Measurements from ENCODE around the gene DOCK3.
"Not testable (repeated sequence)": the region's sequence is repeated elsewhere in the genome, so short reads cannot be mapped to it uniquely, and the experiment has no call there.

DOCK3 gene

DNA sequence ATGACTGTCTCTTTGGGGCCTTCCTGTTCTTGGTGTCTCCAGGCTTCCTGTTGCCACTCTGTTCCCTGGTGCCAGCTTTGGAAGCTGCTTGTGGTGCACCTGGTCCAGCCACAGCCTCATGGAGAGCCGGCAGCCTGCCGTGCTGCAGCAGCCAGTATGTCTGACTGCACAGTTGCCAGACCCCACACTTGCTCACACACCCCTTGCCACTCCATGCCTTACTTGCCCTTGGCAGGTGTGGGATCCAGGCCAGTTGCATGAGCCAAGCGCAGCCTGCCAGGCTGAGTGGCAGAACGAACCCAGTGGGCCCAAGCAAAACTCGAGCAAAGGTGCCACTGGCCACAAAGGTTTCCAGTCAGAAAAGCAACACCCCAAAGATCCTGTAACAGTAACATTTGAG lies 309.2 kb downstream of the DOCK3 start:
- no peak for DNase-seq (ENCODE audit: low read depth in 3 of 3)

DNA sequence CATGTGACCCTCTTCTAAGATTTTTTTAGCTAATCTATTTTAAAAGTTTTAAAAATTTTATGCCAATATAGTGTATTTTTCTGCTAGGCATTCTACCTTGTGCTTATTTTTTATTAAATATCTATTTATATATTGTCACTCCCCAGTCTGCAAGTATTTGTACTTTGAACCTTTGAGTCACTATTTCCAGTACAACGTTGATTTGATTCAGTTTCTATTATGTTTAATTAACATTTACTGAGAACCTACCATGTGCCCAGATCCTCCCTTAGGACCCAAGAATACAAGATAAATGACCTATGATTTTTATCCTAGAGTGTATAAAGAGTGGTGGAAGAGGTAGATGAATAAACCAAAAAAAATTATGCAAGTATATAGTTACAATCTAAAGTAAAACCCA lies 311.2 kb downstream of the DOCK3 start:
- DNase-seq (ENCODE audit: low read depth in 3 of 3), result no peak

DNA sequence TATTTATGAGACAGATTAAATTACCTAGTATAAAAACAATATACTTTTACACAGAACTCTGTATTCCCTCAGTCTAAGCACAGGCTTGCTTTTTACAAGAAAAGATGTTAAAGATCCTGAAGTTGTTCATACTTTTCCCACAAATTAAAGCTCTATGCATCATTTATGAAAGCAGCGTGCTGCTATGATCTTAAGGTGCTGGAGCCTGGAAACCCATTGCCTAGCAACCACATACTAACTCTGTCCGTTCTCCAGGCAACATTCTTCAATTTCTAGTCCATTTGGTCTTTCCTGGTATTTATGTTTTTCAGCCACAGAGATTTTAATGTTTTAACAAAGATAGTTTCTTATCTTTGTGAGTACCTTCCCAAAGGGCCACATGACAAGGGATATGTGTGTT lies 312.0 kb downstream of the DOCK3 start:
- DNase-seq (ENCODE audit: low read depth in 3 of 3), result no peak

DNA sequence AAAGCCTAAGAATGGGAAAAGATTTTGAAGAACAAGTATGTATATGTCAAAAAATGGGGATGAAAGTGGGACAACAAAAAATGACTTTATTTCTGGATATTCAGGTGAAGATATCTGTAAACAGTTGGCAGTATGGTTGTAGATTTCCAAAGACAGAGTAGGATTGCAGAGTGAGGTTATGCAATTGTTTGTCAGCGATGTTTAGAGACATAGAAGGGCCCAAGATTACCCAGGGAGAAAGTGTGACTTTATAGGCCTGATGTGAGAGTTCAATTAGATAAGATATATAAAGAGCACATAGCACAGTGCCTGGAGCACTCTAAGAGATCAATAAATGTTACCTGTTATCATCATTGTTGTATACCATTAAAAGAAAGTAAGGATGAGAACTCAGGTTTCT lies 319.8 kb downstream of the DOCK3 start:
- no peak for DNase-seq (ENCODE audit: low read depth in 3 of 3)

DNA sequence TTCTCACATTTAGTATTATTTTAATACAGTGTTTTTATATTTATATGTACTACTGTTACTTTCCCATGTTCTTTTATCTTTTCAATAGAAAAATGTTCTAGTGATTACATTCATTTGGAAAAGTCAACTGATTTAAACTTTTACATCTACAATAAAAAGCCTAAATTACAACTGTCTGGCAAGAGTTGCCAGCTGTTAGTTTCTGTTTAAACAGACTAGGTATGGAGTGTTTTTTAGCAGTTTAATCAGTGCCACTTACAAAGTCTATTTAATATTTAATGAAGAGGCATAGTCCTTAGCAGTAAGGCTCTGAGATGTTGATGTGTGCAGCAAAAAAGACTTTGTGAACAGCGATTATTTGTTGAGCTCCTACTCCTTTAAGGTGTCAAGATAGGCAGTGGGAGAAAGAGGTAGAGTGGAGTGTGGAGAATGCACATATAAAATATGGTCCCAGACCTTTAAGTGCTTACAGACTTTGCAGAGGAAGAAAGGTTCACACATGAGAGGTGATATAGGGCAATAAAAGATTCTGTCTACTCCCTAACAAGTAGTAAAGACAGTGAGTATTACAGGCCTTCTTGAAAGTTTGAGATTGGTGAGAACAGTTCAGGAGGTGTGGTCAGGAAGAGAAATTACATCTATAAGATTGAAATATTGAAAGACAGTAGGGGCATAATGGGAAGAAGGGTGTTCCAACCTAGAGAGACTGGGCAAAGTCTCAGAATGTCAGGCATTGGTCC lies 320.5 kb downstream of the DOCK3 start:
- DNase-seq (ENCODE audit: low read depth in 3 of 3), result no peak

DNA sequence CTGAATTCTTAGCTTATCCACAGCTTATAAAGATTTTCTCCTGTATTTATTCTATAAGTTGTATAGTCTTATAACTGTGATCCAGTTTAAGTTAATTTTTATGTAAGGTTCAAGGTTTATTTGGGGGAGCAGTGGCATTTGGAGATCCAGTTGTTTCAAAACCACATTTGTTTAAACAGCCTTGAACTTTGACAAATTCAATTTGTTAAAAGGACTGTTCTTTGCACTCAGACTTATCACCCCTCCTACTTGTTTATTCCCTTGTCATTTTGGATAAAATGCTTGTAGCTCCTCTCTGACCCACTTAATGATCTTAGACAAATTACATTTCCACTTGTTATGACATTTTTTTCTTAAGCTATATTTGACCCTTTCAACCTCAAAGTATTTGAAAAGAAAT lies 327.8 kb downstream of the DOCK3 start:
- no peak for DNase-seq (ENCODE audit: low read depth in 3 of 3)

DNA sequence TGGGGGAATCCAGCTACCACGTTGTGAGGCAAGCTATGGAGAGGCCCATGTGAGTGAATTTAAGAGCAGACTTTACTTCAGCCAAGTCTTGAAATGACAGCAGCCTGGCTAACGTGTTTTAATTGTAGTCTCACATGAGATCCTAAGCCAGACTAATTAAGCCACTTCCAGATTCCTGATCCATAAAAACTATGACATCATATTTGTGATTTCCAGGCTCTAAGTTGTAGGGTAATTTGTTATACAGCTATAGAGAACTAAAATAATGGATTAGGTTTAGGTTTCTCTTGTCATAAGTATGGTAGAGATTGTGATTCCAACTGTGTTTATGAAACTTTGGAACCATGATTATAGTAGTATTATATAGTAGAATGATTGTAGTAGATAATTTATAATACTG lies 329.5 kb downstream of the DOCK3 start:
- no peak for DNase-seq (ENCODE audit: low read depth in 3 of 3)

DNA sequence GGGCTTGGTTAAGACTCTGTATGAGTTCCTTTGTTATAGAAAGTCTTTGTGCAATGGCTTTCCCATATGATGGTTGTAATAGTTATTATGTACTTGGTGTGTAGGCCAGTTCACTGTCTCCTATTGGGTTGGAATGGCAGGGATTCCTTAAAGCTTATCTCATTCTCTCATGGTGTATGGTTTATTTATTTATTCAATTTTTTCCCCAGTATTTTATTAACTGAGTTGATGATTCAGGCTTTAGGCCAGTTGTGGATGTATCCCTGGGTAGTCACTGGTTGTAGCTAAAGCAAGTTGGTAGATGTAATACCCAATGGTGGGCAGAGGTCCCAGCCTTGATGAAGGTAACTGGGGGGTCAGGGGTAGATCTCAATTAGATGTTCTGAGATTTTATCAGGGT lies 349.4 kb downstream of the DOCK3 start:
- no peak for DNase-seq (ENCODE audit: low read depth in 3 of 3)

DNA sequence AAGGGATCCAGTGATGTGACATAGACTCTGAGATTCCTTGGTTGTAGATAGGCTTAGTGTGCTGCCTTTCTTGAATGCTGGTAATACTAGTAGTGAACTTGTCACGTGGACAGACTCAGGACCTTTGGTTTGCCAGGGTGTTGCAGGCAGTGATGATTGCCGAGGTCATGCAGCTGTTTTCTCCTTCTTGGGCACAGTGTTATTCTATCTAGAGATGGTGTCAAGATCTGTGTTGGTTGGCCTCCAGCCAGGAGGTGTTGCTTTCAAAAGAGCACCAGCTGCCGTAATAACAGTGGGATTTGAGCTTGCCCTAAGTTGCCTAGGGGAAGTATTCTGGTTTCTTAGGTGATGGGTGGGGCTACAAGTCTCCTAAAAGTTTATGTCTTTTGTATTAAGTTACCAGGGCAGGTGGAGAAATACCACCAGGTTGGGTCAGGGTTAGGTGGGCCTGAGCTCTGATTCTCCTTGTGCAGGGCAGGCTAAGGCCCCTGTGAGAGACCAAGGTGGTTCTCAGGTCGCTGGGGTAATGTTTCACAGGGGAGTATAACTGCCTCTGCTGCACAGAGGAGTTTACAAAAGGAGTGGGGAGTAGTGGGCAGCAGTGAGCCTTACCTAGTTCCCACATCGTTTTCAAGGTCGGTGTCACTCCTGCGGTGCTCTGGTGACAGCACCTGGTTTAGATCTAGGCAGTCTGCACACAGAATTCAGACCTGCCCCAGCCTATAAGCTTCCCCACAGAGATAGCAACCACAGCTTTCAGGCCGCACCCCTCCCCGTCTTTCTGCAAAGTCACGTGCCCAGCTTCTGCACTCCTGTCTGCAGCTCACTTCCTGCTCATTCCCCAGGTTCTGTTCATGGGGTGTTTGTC lies 350.3 kb downstream of the DOCK3 start:
- DNase-seq (ENCODE audit: low read depth in 3 of 3), result peak; percentile 30 to 60 (median 38)

DNA sequence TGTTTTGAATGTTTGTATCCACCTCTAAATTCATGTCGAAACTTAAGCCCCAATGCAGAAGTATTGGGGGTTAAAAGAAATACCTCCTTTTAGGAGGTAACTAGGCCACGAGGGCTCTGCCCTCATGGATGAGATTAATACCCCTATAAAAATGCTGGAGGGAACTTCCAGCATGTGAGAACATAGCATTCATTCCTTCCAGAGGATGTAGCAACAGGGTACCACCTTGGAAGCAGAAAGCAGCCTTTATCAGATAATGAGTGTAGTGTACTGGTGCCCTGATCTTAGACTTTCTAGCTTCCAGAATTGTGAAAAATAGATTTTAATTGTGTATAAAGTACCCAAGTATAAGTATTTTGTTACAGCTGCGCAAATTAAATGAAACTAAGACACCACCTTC lies 356.9 kb downstream of the DOCK3 start:
- DNase-seq (ENCODE audit: low read depth in 3 of 3), result no peak

DNA sequence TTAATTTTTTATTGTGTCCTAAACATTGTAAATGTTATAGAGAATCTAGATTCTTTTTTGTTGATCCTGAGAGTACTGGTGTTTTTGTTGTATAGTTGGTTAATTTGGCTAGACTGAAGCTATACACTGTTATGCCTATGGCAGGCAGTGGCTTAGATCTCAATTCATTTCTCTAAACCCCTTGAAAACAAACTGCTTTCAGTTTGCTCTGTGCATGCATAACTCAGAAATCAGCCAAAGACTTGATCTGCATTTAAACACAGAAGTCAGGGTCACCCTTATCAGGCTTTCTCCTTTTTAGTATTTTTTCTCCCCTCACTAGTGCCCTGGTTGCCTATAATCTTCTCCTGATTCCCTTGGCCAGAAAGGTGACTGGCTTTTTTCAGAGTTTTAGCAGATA lies 360.9 kb downstream of the DOCK3 start:
- DNase-seq (ENCODE audit: low read depth in 3 of 3), result no peak

DNA sequence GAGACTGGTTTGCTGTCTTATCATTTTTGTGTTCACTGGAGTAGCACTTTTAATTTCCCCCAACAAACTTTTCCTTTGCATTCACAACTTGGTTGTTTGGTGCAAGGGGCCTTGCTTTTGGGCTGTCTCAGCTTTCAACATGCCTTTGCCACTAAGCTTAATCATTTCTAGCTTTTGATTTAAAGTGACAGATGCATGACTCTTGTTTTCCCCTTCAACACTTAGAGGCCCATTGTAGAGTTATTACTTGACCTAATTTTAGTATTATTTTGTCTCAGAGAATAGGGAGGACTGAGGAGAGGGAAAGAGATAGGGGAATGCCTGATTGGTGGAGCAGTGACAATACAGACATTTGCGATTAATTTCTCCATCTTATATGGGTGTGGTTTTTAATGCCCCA lies 370.3 kb downstream of the DOCK3 start:
- DNase-seq (ENCODE audit: low read depth in 3 of 3), result no peak

DNA sequence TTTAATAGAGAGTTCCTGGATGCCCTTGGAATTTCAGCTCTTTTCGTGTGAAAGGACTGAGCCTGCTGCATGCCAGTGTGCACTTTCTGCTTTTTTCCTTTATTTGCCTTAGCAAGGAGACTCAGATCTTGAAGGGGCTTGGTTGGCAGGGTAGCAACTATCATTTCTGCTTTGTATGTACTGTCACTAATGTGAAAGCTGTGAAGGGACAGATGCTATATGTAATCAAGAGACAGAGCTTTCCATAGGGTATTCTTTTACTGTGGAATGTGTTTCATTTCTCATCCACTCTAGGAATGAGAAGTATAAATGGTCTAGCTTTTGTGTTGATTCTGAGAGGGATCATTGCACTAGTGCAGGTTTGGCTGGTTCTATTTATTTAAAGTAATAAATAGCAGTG lies 377.8 kb downstream of the DOCK3 start:
- no peak for DNase-seq (ENCODE audit: low read depth in 3 of 3)

DNA sequence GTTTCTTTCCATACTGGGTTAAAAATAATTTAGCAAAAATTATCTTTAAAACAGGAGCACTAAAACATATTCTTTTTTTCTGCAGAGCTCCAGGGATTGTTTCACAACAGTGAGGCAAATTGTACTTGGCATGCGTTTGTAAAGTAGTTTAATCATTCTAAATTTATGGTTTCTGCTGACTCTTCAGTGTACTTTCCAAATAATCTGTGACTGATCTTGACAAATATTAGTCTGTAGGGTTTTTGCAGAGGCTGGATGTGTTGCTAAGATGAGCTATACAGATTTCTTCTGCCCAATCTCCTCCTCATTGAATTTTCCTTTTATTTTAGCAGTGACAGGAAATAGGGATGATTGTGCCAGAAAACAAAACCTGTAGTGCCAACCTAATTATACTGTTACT lies 382.4 kb downstream of the DOCK3 start:
- DNase-seq (ENCODE audit: low read depth in 3 of 3), result no peak

DNA sequence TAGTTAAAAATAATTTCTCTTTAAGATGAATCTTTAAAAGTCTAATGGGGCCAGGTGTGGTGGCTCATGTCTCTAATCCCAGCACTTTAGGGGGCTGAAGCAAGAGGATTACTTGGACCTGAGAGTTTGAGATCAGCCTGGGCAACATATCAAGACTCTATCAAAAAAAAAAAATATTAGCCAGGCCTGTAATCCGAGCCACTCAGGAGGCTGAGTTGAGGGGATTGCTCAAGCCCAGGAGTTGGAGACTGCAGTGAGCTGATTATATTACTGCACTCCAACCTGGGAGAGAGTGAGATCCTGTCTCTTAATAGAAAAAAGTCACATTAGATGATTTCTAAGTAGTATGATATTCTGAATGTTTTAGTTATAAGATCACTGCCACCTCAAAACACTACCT lies 388.3 kb downstream of the DOCK3 start:
- DNase-seq (ENCODE audit: low read depth in 3 of 3), result no peak

DNA sequence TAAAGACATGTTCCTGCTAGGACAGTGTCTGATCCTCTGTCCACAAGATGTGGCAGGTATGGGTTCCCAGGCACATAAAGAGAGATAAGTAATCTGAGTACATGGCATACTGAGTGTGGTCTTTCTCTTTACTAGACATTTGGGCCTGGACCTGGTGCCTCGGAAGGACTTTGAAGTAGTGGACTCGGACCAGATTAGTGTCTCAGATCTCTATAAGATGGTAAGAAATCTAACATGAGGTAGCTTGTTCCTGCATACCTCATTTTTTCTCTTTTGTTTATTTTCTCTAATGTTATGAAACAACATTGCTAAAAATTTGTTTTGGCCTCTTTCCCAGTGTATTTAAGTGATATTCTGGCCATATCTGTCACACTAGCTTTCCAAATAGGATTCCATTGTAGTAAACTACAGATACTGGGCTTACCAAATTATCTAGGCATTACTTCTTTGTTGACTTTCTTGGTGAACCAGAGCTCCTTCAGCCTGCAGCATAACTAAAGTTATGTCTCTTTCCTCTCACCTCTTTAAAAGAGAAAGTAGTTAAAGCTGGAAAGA lies 400.6 kb downstream of the DOCK3 start:
- no peak for DNase-seq (ENCODE audit: low read depth in 3 of 3)

DNA sequence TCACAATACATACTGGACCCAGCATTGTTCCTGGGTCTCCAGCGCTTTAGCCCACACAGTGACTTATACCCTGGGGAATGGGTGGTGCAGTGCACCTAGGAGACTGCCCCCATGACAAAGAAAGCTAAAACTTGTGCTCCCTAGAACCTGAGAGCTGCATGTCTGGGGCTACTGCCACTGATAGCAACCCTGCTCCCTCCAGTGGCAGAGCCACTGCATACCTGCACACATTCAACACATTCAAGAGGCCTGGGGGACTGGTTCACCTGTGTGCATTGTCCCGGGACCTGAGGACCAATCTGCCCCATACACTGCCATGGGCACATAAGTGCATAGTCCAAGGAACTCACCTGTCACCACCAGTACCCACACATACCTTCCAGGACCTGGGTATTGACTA lies 407.6 kb downstream of the DOCK3 start:
- no peak for DNase-seq (ENCODE audit: low read depth in 3 of 3)

DNA sequence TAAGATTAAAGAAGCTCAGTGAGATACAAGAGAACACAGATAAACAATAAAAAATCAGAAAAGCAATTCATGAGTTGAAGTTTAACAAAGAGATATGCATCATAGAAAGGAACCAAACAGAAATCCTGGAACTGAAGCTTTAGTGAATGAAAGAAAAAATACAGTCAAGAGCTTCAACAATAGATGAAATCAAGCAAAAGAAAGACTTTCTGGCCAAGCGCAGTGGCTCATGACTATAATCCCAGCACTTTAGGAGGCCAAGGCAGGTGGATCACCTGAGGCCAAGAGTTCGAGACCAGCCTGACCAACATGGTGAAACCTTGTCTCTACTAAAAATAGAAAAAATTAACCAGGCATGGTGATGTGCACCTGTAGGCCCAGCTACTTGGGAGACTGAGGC lies 408.8 kb downstream of the DOCK3 start:
- no peak for DNase-seq (ENCODE audit: low read depth in 3 of 3)

DNA sequence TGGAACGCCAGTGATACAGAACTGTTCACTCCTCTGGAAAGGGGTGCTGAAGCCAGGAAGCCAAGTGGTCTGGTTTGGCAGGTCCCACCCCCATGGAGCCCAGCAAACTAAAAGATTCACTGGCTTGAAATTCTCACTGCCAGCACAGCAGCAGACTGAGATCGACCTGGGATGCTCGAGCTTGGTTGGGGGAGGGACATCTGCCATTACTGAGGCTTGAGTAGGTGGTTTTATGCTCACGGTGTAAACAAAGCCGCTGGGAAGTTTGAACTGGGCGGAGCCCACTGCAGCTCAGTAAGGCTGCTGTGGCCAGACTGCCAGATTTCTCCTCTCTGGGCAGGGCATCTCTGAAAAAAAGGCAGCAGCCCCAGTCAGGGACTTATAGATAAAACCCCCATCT lies 417.4 kb downstream of the DOCK3 start:
- DNase-seq (ENCODE audit: low read depth in 3 of 3), result not testable (repeated sequence)

DNA sequence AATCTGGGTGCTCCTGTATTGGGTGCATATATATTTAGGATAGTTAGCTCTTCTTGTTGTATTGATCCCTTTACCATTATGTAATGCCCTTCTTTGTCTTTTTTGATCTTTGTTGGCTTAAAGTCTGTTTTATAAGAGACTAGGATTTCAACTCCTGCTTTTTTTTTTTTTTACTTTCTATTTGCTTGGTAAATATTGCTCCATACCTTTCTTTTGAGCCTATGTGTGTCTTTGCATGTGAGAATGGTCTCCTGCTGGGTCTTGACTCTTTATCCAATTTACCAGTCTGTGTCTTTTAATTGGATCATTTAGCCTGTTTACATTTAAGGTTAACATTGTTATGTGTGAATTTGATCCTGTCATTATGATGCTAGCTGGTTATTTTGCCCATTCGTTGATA lies 420.1 kb downstream of the DOCK3 start:
- not testable (repeated sequence) for DNase-seq (ENCODE audit: low read depth in 3 of 3)

DNA sequence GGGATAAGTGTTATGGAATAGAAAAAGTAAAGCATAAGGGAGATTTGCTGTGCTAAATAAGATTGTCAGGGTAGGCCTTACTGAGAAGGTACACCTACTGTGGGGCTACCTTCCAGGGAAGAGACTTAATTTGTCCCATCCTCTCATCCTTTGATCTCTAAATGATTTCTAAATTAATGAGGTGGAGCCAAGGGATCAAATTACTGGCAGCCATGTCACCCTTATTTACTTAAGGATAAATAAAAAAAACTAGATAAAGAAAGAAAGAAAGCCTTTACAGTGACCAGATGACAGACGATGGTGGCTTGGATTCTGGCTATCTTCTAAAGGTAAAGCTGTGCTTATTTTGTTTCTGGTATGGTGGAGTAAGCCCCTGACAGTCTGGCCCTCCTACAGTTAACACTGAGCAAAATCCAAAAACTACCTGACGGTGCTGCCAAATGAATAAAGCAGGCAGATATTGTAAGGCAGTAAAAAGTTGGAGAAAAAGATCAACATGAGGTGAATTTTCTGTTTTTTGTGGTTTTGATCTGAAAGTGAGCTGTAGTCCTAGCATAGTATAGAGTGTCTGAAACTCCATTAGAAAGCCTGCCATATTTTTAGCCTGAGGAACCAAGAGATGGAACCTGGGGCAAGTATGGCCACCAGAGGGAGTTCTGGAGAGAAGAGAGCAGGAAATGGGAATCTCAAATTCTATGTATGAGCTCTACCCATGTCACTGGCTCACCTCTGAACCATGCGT lies 425.2 kb downstream of the DOCK3 start:
- peak in 1 of 3 experiments; percentile 5 for DNase-seq (ENCODE audit: low read depth in 3 of 3)

DNA sequence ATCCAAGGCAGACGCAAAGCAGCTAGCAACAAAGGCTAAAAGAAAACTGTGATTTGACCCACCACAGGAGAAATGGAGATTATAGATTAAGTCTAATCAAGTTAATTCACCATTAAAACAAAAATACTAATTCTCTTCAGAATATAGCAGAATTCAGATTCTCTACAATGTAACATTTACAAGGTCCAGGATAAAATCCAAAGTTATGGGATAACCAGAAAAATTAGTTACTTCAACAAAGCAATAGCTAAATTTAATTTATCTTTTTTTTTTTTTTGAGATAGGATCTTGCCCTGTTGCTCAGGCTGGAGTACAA lies 425.8 kb downstream of the DOCK3 start:
- no peak for DNase-seq (ENCODE audit: low read depth in 3 of 3)

Measured in stimulated activated CD4-positive, alpha-beta T cell treated with anti-CD3 and anti-CD28 coated beads, TNF-alpha, amount 100 ng/mL, for 24 hours (primary cell).